ENCODE data around the gene TTC32.

The TTC32 gene

GRCh38 chr2:19875280-19875679, 26.5 kb downstream of the TTC32 start:
- H3K4me1 Mint-ChIP-seq (ENCODE audit: low read depth): no peaks in the 10 kb centered on the region
- no peaks in the 10 kb centered on the region for H3K9me3 Mint-ChIP-seq
- H3K4me3 Mint-ChIP-seq: no peak overlapping the region
- H3K36me3 Mint-ChIP-seq (ENCODE audit: low read depth): peaks cover 6% of the 10 kb centered on the region
- no peaks in the 10 kb centered on the region for H3K27me3 Mint-ChIP-seq (ENCODE audit: low read depth)
- no peak overlapping the region for H3K27ac Mint-ChIP-seq
- DNase-seq (ENCODE audit: low spot score): no peak

GRCh38 chr2:19874726-19875125, 27.1 kb downstream of the TTC32 start:
- Mint-ChIP-seq H3K36me3 (ENCODE audit: low read depth) (peaks cover 7% of the 10 kb centered on the region), H3K4me1 (ENCODE audit: low read depth) (peaks cover 5% of the 10 kb centered on the region), H3K27ac (no peak overlapping the region), H3K27me3 (ENCODE audit: low read depth) (no peaks in the 10 kb centered on the region), H3K4me3 (no peak overlapping the region), H3K9me3 (no peaks in the 10 kb centered on the region)
- no peak for DNase-seq (ENCODE audit: low spot score)

- no peak overlapping the region for H3K27ac Mint-ChIP-seq
- H3K27me3 Mint-ChIP-seq (ENCODE audit: low read depth): peaks cover 2% of the 10 kb centered on the region
- H3K4me1 Mint-ChIP-seq (ENCODE audit: low read depth): peaks cover 14% of the 10 kb centered on the region
- H3K4me3 Mint-ChIP-seq: no peak overlapping the region
- no peaks in the 10 kb centered on the region for H3K9me3 Mint-ChIP-seq
- no peak for DNase-seq (ENCODE audit: low spot score)
- peaks cover 7% of the 10 kb centered on the region for H3K36me3 Mint-ChIP-seq (ENCODE audit: low read depth)
Observed at GRCh38 chr2:19873014-19873413, 28.8 kb downstream of the TTC32 start.

- peaks cover 14% of the 10 kb centered on the region for H3K4me1 Mint-ChIP-seq (ENCODE audit: low read depth)
- no peak overlapping the region for H3K4me3 Mint-ChIP-seq
- H3K9me3 Mint-ChIP-seq: no peaks in the 10 kb centered on the region
- peaks cover 4% of the 10 kb centered on the region for H3K27me3 Mint-ChIP-seq (ENCODE audit: low read depth)
- no peak overlapping the region for H3K27ac Mint-ChIP-seq
- no peak for DNase-seq (ENCODE audit: low spot score)
- H3K36me3 Mint-ChIP-seq (ENCODE audit: low read depth): peaks cover 7% of the 10 kb centered on the region
Observed at GRCh38 chr2:19872302-19872701, 29.5 kb downstream of the TTC32 start.

GRCh38 chr2:19871836-19872235, 29.9 kb downstream of the TTC32 start:
- Mint-ChIP-seq H3K36me3 (ENCODE audit: low read depth) (peaks cover 7% of the 10 kb centered on the region), H3K4me1 (ENCODE audit: low read depth) (peaks cover 14% of the 10 kb centered on the region), H3K4me3 (no peak overlapping the region), H3K27me3 (ENCODE audit: low read depth) (peaks cover 4% of the 10 kb centered on the region), H3K9me3 (no peaks in the 10 kb centered on the region), H3K27ac (no peak overlapping the region)
- DNase-seq (ENCODE audit: low spot score): no peak

- peaks cover 14% of the 10 kb centered on the region for H3K4me1 Mint-ChIP-seq (ENCODE audit: low read depth)
- no peak overlapping the region for H3K4me3 Mint-ChIP-seq
- no peak overlapping the region for H3K27ac Mint-ChIP-seq
- peaks cover 4% of the 10 kb centered on the region for H3K27me3 Mint-ChIP-seq (ENCODE audit: low read depth)
- DNase-seq (ENCODE audit: low spot score): no peak
- no peaks in the 10 kb centered on the region for H3K9me3 Mint-ChIP-seq
- peaks cover 7% of the 10 kb centered on the region for H3K36me3 Mint-ChIP-seq (ENCODE audit: low read depth)
Observed at GRCh38 chr2:19870792-19871191, 31.0 kb downstream of the TTC32 start.

- peak; percentile 35 for DNase-seq (ENCODE audit: low spot score)
- H3K4me1 Mint-ChIP-seq (ENCODE audit: low read depth): peaks cover 14% of the 10 kb centered on the region
Observed at GRCh38 chr2:19868701-19869580, 32.8 kb downstream of the TTC32 start.

GRCh38 chr2:19868224-19868623, 33.6 kb downstream of the TTC32 start:
- peaks cover 4% of the 10 kb centered on the region for H3K27me3 Mint-ChIP-seq (ENCODE audit: low read depth)
- peak overlapping the region; percentile 95 for H3K4me3 Mint-ChIP-seq
- no peak for DNase-seq (ENCODE audit: low spot score)
- H3K9me3 Mint-ChIP-seq: no peaks in the 10 kb centered on the region
- H3K4me1 Mint-ChIP-seq (ENCODE audit: low read depth): peaks cover 14% of the 10 kb centered on the region
- no peak overlapping the region for H3K27ac Mint-ChIP-seq
- H3K36me3 Mint-ChIP-seq (ENCODE audit: low read depth): peaks cover 7% of the 10 kb centered on the region

More at GRCh38 chr2:19868701-19869580, 32.8 kb downstream of the TTC32 start:
- H3K9me3 Mint-ChIP-seq: no peaks in the 10 kb centered on the region
- H3K4me3 Mint-ChIP-seq: peak overlapping the region; percentile 95
- peak overlapping the region; percentile 88 for H3K27ac Mint-ChIP-seq
- H3K27me3 Mint-ChIP-seq (ENCODE audit: low read depth): peaks cover 4% of the 10 kb centered on the region
- peaks cover 7% of the 10 kb centered on the region for H3K36me3 Mint-ChIP-seq (ENCODE audit: low read depth)

GRCh38 chr2:19866771-19867170, 35.0 kb downstream of the TTC32 start:
- no peak overlapping the region for H3K4me3 Mint-ChIP-seq
- H3K4me1 Mint-ChIP-seq (ENCODE audit: low read depth): peaks cover 14% of the 10 kb centered on the region
- H3K9me3 Mint-ChIP-seq: no peaks in the 10 kb centered on the region
- DNase-seq (ENCODE audit: low spot score): no peak
- H3K27ac Mint-ChIP-seq: no peak overlapping the region
- peaks cover 4% of the 10 kb centered on the region for H3K27me3 Mint-ChIP-seq (ENCODE audit: low read depth)
- peaks cover 3% of the 10 kb centered on the region for H3K36me3 Mint-ChIP-seq (ENCODE audit: low read depth)

- peaks cover 1% of the 10 kb centered on the region for H3K36me3 Mint-ChIP-seq (ENCODE audit: low read depth)
- H3K9me3 Mint-ChIP-seq: no peaks in the 10 kb centered on the region
- H3K4me3 Mint-ChIP-seq: no peak overlapping the region
- H3K27me3 Mint-ChIP-seq (ENCODE audit: low read depth): peaks cover 4% of the 10 kb centered on the region
- no peak overlapping the region for H3K27ac Mint-ChIP-seq
- peak; percentile 9 for DNase-seq (ENCODE audit: low spot score)
- peaks cover 13% of the 10 kb centered on the region for H3K4me1 Mint-ChIP-seq (ENCODE audit: low read depth)
Observed at GRCh38 chr2:19865151-19865550, 36.6 kb downstream of the TTC32 start.

GRCh38 chr2:19864381-19864780, 37.4 kb downstream of the TTC32 start:
- H3K27me3 Mint-ChIP-seq (ENCODE audit: low read depth): peaks cover 4% of the 10 kb centered on the region
- no peak overlapping the region for H3K4me3 Mint-ChIP-seq
- H3K9me3 Mint-ChIP-seq: no peaks in the 10 kb centered on the region
- H3K27ac Mint-ChIP-seq: no peak overlapping the region
- peaks cover 6% of the 10 kb centered on the region for H3K4me1 Mint-ChIP-seq (ENCODE audit: low read depth)
- H3K36me3 Mint-ChIP-seq (ENCODE audit: low read depth): no peaks in the 10 kb centered on the region
- no peak for DNase-seq (ENCODE audit: low spot score)

GRCh38 chr2:19863303-19864041, 38.3 kb downstream of the TTC32 start:
- peak; percentile 55 for DNase-seq (ENCODE audit: low spot score)
- no peaks in the 10 kb centered on the region for H3K36me3 Mint-ChIP-seq (ENCODE audit: low read depth)
- no peak overlapping the region for H3K27ac Mint-ChIP-seq
- H3K4me1 Mint-ChIP-seq (ENCODE audit: low read depth): peaks cover 2% of the 10 kb centered on the region
- H3K9me3 Mint-ChIP-seq: no peaks in the 10 kb centered on the region
- peaks cover 4% of the 10 kb centered on the region for H3K27me3 Mint-ChIP-seq (ENCODE audit: low read depth)
- H3K4me3 Mint-ChIP-seq: no peak overlapping the region

GRCh38 chr2:19861813-19862212, 40.0 kb downstream of the TTC32 start:
- Mint-ChIP-seq H3K9me3 (no peaks in the 10 kb centered on the region), H3K4me3 (no peak overlapping the region), H3K36me3 (ENCODE audit: low read depth) (no peaks in the 10 kb centered on the region), H3K4me1 (ENCODE audit: low read depth) (no peaks in the 10 kb centered on the region), H3K27ac (no peak overlapping the region), H3K27me3 (ENCODE audit: low read depth) (peaks cover 5% of the 10 kb centered on the region)
- no peak for DNase-seq (ENCODE audit: low spot score)

- Mint-ChIP-seq H3K9me3 (no peaks in the 10 kb centered on the region), H3K36me3 (ENCODE audit: low read depth) (no peaks in the 10 kb centered on the region), H3K4me3 (no peak overlapping the region), H3K4me1 (ENCODE audit: low read depth) (no peaks in the 10 kb centered on the region), H3K27me3 (ENCODE audit: low read depth) (peaks cover 10% of the 10 kb centered on the region), H3K27ac (no peak overlapping the region)
- DNase-seq (ENCODE audit: low spot score): no peak
Observed at GRCh38 chr2:19860022-19860421, 41.8 kb downstream of the TTC32 start.

All from T-helper 2 cell treated with Interferon-gamma antibody and Interleukin-4, amounts not matched to agents 5 μg/mL and 100 μg/mL, for 36 hours (primary cell).